ENCODE results near the gene RDH5. TPM values are rescaled to one million over a fixed set of nuclear protein-coding genes. Genes with fewer than 3 reads are reported as not detected.
"Not testable (repeated sequence)": the region's sequence is repeated elsewhere in the genome, so short reads cannot be mapped to it uniquely, and the experiment has no call there.

RDH5 gene
- total RNA-seq, 4 donors from 2014 or later: 5.7 to 15.3 (median 9.5) TPM

DNA sequence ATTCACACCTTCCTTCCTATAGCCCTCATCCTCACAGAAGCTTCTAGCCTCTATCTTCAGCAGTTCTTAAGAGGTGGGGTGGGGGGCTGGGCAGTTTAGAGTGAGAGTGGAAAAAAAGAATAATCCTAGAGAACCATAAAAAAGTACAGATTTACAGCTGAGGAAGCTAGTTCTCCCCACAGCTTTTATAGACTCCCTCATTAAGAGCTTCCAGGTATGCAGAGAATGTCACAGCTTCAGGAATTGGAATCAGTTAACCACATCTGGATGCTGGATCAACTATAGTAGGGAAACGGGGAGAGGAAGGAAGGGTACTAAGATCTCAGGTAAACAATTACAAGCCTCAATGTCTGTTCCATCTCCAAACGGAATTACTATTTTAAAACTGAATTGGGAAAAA is 35.1 kb downstream of the RDH5 start:
- Histone ChIP-seq H3K4me3 (no peak overlapping the region), H3K4me1 (no peaks in the 10 kb centered on the region), H3K27me3 (no peaks in the 10 kb centered on the region), H3K27ac (no peak overlapping the region), H3K36me3 (peaks cover 95% of the 10 kb centered on the region), H3K9me3 (no peaks in the 10 kb centered on the region)
- 76% methylated on average over 2 of the region's 2 CpGs for WGBS
- DNase-seq (ENCODE audit: low spot score in 2 of 2): no peak
- no peak for TF ChIP-seq POLR2A (IDR thresholded peaks at IDR 0.05)
- no peak for TF ChIP-seq EP300 (IDR thresholded peaks at IDR 0.05)
- TF ChIP-seq POLR2AphosphoS5 (IDR thresholded peaks at IDR 0.05): no peak

GRCh38 chr12:55757701-55758100 is 37.5 kb downstream of the RDH5 start:
- TF ChIP-seq POLR2A (IDR thresholded peaks at IDR 0.05) (no peak), EP300 (IDR thresholded peaks at IDR 0.05) (no peak), CTCF (IDR thresholded peaks at IDR 0.05) (no peak), POLR2AphosphoS5 (IDR thresholded peaks at IDR 0.05) (no peak)
- Histone ChIP-seq H3K4me3 (no peak overlapping the region), H3K4me1 (no peaks in the 10 kb centered on the region), H3K36me3 (peaks cover 85% of the 10 kb centered on the region), H3K9me3 (no peaks in the 10 kb centered on the region), H3K27ac (no peak overlapping the region), H3K27me3 (no peaks in the 10 kb centered on the region)
- WGBS: 73% methylated on average over 2 of the region's 2 CpGs
- no peak for DNase-seq (ENCODE audit: low spot score in 2 of 2)

DNA sequence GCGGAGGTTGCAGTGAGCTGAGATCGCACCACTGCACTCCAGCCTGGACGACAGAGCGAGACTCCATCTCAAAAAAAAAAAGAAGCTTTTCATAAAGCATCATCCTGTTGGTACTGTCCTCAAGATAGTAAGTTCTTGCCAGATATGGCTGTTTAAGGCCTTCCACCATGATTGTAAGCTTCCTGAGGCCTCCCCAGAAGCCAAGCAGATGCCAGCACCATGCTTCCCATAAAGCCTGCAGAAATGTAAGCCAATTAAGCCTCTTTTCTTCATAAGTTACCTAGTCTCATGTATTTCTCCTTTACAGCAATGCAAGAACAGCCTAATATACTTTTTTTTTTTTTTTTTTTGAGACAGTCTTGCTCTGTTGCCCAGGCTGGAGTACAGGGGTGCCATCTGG is 38.4 kb downstream of the RDH5 start:
- not testable (repeated sequence) for H3K27me3 ChIP-seq; H3K4me3 ChIP-seq; H3K27ac ChIP-seq; H3K4me1 ChIP-seq; DNase-seq (ENCODE audit: low spot score in 2 of 2); H3K9me3 ChIP-seq
- H3K36me3 ChIP-seq: peaks cover 83% of the 10 kb centered on the region
- WGBS: 95% methylated on average over 4 of the region's 4 CpGs

DNA sequence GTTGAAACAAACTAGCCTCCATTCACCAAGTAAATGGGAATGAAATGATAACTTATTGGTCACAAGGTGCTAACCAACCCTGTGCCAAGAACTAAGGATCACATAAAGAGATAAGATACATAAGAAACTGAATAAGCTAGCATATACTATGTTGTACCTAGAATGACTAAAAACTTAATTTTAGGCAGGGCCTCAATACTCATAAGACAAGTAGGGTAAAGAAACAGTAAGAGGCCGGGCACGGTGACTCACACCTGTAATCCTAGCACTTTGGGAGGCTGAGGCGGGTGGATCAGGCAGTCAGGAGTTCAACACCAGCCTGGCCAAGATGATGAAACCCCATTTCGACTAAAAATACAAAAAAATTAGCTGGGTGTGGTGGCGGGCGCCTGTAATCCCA is 40.5 kb downstream of the RDH5 start:
- Histone ChIP-seq H3K27ac (no peak overlapping the region), H3K4me1 (no peaks in the 10 kb centered on the region), H3K9me3 (no peaks in the 10 kb centered on the region), H3K36me3 (peaks cover 67% of the 10 kb centered on the region), H3K27me3 (no peaks in the 10 kb centered on the region), H3K4me3 (no peak overlapping the region)
- 93% methylated on average over 6 of the region's 6 CpGs for WGBS
- no peak for DNase-seq (ENCODE audit: low spot score in 2 of 2)
- TF ChIP-seq POLR2A (IDR thresholded peaks at IDR 0.05) (no peak), EP300 (IDR thresholded peaks at IDR 0.05) (no peak), CTCF (IDR thresholded peaks at IDR 0.05) (no peak), POLR2AphosphoS5 (IDR thresholded peaks at IDR 0.05) (no peak)

DNA sequence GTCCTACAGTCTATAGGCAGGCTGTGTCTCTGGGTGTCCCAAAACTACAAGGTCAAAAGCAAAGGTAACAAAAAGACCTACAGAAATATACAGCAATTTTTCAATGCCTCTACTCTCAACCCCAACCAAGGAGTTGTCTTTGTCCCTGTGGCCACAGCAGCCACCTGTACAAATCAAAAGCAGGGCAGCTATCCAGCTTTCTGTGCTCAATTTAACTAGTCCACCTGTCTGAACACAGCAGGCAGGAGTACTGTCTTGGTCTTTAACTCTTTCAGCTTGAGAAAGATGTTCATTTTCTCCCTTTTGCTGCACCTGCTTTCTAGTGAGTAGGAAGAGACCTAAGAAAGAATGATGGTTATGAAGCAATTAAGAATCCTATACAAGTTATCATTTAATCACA is 42.5 kb downstream of the RDH5 start:
- H3K36me3 ChIP-seq: peaks cover 47% of the 10 kb centered on the region
- H3K4me1 ChIP-seq: no peaks in the 10 kb centered on the region
- no peaks in the 10 kb centered on the region for H3K9me3 ChIP-seq
- H3K27me3 ChIP-seq: no peaks in the 10 kb centered on the region
- no peak overlapping the region for H3K27ac ChIP-seq
- TF ChIP-seq EP300 (IDR thresholded peaks at IDR 0.05) (no peak), CTCF (IDR thresholded peaks at IDR 0.05) (no peak), POLR2A (IDR thresholded peaks at IDR 0.05) (no peak), POLR2AphosphoS5 (IDR thresholded peaks at IDR 0.05) (no peak)
- no peak for DNase-seq (ENCODE audit: low spot score in 2 of 2)
- H3K4me3 ChIP-seq: no peak overlapping the region

DNA sequence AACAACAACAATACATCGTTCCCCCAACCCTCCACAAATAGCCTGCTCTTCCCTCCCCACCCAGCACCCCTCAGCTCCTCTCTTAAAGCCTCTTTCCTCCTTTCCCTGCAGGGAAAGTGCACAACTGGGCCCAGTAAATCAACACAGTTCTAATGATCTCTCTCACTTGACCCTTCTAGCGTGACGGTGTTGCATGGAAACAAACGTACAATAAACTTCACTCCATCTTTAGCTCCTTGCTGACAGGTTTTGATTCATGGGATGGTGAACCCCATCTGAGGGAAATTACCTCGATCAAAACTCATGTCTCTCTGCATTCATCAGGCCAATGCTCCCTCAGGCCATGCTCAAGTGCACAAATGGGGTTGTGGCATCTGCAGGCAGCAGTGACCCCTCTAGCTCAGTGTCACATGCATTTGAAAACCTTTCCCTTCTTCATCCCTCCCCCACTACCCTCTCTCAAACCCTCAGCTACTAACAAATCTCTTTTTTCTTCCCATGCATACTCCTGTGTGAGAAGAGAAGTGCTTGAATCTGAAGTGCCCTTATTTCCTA is 45.6 kb downstream of the RDH5 start:
- TF ChIP-seq POLR2A (IDR thresholded peaks at IDR 0.05) (no peak), POLR2AphosphoS5 (IDR thresholded peaks at IDR 0.05) (no peak), CTCF (IDR thresholded peaks at IDR 0.05) (no peak), EP300 (IDR thresholded peaks at IDR 0.05) (no peak)
- Histone ChIP-seq H3K27ac (no peak overlapping the region), H3K36me3 (peaks cover 26% of the 10 kb centered on the region), H3K27me3 (no peaks in the 10 kb centered on the region), H3K4me1 (no peaks in the 10 kb centered on the region), H3K4me3 (no peak overlapping the region), H3K9me3 (no peaks in the 10 kb centered on the region)
- DNase-seq (ENCODE audit: low spot score in 2 of 2): no peak
- WGBS: 75% methylated on average over 5 of the region's 5 CpGs

Data from suprapubic skin (tissue), 4 donors.